ENCODE measurements around the gene PMEL.
A peak's percentile ranks its signal among the peaks of the same experiment; 100 is the strongest.
"Not testable (repeated sequence)": the region's sequence is repeated elsewhere in the genome, so short reads cannot be mapped to it uniquely, and the experiment has no call there.

The PMEL gene

DNA sequence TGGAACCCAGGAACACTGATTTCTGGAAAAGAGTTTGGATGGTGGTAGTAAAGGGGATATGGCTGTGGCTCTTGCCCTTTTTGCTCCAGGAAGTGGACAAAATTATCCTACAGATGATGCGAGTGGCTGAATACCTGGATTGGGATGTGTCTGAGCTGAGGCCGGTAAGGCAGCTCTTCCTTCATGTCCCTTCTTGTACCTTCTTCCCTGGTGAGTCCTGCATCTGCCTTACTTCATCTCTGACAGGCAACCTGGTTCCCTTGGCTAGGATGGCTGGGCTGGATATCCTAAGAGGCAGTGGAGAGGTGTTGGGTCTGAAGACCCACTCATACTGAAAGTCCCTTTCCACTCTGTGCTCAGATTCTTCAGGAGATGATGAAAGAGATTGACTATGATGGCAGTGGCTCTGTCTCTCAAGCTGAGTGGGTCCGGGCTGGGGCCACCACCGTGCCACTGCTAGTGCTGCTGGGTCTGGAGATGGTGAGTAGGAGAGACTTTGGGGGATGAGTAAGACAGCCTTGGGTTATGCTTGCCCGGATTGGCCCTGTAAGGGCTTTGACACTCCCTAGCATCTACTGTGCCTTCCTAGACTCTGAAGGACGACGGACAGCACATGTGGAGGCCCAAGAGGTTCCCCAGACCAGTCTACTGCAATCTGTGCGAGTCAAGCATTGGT lies 26.9 kb downstream of the PMEL start:
- DNase-seq: no peak

DNA sequence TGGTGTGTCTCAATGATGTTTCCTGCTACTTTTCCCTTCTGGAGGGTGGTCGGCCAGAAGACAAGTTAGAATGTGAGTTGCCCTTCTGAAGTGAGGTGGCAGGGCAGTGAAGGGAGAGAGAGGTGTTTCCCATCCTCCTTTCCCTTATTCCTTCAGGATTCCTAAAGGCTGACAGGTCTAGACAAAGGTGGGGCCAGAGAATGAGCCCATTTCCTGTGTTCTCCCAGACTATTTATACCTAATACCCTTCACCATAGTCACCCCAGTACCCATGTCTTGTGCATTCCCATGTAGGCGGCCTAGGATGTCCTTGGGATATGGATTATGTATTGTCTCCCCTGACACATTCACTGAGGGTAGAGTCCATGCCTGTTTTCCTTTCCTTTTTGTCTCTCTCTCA lies 27.9 kb downstream of the PMEL start:
- no peak for DNase-seq

DNA sequence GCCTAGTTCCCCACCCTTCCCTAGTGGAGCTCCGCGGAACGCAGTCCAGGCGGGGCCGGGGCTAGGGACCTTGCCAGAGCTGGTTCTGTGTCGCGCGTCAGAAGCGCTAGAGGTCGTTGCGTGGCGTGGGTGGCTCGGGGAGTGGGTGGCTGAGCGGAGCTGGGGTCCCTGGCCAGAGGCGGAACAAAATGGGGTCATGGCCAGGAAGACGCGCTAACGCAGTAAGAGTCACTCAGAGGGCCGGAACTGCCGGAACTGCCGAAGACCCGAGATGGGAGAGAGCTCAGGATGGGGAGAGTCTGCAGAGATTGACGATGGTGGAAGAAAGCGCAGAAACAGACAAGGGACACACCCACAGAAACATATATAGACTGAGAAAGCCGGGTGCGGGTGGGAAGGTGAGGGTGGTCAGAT lies 30.1 kb downstream of the PMEL start:
- DNase-seq: peak in 1 of 2 experiments; percentile 14

DNA sequence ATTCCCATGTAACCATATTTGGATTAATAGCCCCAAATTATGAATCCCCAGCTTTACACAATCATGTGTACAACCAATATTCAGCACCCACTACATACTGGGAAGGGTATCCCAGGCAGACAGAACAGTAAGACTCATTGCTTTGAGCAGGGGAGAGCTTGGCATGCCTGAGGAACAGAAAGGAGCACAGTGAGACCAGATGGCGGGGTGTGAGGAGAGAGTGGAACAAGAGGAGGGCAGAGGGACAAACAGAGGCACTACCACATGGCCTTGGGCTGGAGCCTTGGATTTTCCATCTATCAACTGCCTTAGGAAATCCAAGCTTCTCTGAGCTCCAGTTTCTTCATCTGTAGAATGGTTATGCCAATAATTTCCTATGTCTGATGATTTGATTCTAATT lies 31.1 kb downstream of the PMEL start:
- no peak for DNase-seq

DNA sequence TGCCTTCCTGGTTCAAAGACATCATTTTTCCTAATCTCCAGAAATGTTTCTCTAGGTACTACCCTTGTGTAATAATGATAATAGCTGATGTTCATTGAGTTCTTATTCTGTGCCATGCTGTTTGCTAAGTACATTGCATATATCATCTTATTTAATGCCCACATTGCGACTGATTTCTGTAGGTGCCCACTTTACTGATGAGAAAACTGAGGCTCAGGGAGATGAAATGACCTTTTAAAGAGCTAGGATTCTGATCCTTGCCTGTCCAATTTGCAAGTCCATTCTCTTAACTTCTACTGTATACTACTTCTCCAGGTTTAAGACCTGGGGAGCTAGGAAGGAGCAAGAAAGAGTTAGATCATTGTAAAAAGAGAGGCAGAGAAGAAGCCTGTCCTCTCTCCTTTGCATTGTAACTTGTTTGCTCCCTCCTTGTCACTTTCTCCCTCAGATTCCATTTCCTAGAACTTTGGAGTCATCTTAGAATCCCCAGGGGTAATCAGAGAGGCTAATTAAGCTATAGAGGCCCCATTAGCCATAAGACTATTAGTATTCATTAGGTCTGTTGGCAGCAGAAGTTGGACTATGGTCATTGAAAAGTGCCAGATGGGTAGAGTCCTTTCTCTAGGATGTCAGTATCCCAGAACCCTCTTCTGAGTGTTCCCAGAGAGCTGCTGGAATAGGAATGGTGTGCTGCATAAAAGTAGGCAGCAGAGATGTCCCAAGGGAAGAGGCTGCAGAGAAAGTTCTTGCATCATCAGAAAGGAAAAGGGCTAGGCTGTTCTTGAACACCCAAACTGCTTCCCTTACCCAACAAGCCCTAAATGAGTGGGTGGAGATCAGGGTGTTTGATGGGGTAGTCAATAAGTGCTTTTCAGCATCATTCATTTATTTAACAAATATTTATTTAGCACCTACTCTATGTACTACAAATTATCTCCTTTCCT lies 31.8 kb downstream of the PMEL start:
- DNase-seq: no peak

DNA sequence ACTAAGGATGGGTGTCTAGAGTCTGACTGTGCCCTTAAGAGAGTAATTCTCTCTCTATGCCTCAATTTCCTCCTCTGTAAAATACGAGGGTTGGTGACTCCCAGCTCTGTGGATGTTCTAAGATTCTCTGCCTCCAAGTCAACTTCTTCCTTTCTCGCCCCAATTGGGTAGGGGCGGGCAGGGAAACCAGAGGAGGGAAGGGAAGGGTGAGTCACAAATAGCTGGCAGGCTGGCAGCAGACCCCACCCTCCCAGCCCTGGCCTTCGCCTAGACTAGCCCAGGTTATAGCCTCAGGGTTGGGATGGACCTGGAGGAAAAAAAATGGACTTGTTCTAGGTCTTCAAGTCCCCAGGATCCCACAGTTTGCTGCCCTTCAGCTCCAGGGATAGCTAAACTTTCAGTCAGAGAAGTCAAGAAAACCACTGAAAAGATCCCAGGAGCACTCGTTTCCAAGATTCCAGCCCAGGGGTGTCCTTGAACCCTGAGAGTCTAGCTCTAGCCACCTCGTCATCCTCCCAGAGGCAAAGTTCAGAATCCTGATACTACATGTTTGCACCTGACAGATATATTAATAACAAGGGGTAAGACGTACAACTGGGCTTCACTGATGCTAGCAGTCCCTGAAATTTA lies 32.6 kb downstream of the PMEL start:
- DNase-seq: no peak

DNA sequence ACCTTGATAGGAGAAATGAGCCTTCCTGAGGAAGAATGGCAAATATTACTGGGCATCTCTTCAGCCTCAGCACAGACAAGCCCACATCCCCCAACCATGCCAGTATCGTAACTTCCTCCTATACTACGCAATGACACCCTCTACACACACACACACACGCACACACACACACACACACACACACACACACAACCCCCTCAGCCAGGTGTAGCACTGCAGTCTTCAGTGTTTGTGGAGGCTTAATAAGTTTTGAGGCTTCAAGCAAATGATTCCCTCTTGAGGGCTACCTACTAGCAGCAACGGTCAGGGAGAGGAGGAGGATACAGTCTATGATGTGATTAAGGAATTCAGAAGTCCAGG lies 33.3 kb downstream of the PMEL start:
- no peak for DNase-seq

DNA sequence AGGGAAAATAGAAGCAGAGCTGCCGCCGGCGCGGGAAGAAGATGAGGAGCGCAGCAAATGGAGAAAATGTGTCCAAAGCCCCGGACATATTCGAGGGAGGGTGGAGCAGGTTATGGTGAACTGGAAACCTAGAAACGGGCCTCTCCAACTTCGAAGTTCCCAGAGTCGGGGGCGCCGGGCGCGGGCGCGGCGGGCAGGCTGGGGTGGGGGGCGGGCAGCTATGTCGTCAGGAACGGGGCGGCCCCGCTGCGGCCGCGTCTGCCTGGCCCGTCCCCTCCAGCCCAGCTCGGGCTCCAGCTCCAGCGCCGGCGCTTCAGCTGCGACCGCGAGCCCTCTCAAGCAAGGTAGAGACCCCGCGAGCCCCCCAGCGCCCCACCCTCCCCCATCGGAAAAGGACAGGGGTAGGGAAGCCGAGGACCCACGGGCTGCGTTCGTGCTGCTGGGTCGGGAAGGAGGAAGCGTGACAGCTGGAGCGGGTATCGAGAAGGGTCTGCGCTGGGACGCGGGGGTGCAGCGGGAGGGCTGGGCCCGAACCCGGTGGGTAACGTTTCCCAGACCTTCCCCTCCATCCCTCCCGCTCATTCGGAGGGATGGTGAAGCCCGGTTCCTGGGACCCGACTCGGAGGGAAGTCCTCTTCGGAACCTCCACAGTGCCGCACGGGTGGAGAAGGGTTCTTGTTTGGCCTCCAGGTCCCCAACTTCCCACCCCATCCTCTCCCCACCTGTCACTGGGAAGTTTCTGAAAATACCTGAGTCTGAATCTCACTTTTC lies 33.9 kb downstream of the PMEL start:
- peak in 1 of 2 experiments; percentile 23 for DNase-seq

DNA sequence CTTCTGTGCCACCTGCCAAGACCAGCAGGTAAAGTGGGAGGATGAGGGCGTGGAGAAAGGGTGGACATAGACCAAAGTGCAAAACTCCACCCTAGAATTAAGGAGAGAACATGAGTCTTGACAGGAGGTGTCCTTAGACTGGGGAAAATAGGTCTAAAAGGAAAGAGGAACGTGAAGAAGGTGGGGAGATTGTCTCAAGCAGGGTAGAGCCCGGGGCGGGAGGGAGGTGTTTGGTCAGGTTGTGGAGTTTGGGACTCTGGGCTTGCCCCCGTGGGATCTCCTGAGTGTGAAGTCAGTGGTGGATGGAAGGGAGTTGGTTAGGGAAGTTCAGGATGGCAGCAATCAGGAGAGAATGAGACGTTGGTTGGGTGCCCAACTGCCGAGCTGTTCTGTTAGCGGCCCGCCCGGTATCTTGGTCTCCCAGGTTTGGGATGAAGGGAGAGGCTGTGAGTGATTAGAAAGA lies 34.5 kb downstream of the PMEL start:
- DNase-seq: no peak

DNA sequence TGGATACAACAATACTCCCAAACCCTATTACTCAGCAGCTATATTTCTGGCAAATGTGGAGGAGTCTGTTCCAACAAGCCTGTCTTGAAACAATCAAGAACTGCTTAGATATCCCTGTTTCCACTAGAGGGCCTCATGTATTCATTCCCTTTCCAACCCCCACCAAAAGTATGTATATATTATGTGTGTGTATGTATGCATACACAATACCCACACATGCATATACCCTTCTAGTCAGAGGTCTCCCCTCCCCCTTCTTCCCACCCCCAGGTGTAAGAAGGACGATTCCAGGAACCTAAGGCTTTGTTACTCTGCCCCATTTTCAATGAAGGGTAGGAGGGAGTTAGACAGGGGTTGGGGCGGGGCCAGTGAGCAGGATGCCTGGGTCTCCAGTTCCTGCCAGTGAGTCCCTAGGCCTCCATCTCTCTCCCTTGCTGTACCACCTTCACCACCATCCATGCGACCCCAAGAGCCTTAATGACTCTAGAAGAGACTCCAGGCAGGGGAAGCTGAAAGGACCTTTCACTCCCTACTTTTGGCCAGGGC lies 35.0 kb downstream of the PMEL start, which contains the start of gene DGKA:
TSS of gene DGKA (plus strand) at position 392 of the 546 bp plus-strand sequence. CDS start 5,342 bp downstream, outside the sequence.
- DNase-seq: peak in 1 of 2 experiments; percentile 40

DNA sequence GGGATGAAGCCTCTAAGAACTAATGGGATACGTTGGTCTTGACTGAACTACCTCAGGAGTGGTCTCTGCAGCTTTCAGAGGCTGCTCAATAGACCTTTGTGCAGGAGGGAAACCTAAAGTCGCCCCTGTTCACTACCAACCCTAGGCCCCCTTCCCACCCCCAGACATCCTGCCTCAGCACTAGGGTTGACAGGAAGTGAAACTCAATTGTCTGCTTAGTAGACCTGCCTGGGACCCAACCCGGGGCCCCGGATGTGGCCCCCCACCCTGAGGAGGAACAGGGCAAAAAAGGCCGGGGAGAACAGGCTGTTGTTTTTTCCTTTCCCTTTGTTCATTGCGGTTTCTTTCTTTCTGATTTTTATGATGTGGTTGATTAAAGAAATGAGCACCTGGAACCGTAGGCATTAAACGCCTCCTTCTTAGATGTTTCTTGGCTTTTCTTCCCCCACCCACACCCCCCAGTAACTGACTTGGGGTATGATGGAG lies 36.5 kb downstream of the PMEL start:
- DNase-seq: no peak

DNA sequence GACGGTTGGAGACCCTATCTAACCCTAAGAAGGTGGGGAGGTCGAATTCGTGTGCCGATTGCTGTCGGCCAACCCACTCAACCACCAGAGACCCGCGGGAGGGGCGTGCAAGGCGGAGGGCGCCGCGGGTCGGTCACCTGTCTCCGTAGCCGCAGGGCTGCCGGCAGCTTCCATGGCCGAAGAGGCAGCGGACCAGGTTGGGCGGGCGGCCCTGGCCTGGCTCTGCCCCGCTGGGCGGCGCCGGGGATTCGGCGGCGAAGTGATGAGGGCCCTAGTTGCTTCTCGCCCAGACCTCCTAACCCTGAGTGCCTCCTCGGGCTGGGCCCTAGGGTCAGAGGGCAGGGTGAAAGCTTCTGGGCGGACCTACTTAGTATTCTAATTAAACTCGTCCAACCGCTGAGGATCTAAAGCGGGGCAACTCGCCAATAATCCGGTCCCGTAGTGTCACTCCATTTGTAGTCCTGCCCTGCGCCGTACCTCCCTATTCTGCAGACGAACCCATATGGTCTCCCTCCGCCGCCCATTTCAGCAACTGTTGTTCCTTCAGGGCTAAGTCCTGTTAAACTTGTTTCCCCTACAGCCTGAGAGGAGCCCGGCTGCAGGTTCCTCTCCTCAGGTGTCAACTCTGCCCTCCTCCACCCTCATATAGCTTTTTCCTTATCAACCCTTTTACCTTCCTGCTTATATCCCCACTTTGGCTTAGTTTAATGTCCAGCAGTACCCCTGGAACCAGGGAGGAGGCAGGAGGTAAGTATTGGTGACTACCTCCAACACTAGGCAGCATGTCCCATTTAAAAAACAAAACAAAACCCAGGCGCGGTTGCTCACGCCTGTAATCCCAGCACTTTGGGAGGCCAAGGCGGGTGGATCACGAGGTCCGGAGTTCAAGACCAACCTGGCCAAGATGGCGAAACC lies 38.0 kb downstream of the PMEL start, which contains the start of gene PYM1:
TSS of gene PYM1 (minus strand) at position 307 of the 915 bp plus-strand sequence. CDS start at position 174, 133 bp downstream.
- peak in 1 of 2 experiments; percentile 42 for DNase-seq

DNA sequence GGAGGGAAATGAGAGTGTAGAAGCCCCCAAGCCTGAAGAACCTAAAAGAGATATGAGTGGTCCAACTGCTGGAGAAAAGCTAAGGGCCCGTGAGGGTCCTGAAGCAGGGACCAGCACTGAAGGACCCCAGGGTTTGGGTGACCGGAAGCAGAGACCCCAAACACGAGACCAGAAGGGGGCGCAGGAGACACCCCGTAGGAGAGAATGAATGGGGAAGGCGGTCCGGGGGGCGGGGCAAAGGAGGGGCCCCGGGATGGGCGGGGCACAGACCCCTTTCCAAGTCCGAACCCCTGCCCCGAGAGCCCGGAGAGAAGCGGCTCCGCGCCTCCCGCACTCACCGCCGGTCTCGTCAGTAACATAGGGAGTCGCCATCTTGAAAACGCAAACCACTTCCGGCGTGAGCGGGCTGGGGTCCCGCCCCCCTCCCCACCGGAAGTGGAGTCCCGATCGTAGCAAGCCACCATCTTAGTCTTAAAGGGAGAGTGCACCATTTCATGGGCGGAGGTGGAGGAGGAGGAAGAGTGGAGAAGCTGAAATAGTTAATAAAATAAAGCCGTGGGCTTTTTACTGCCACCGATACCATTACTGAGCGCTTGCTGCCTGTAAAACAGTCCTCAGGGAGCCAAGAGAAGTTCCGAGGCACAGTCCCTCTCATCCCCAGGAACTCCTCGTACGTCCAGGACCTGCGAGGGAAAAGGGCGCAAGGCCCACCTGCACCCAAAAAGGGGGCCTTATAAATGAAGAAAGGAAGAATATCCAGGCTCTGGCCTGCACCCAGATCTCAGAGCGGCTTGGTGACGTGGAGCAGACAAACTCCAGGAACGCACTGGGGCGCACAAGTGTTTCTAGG lies 38.9 kb downstream of the PMEL start:
- DNase-seq: peak; percentile 86 to 96

DNA sequence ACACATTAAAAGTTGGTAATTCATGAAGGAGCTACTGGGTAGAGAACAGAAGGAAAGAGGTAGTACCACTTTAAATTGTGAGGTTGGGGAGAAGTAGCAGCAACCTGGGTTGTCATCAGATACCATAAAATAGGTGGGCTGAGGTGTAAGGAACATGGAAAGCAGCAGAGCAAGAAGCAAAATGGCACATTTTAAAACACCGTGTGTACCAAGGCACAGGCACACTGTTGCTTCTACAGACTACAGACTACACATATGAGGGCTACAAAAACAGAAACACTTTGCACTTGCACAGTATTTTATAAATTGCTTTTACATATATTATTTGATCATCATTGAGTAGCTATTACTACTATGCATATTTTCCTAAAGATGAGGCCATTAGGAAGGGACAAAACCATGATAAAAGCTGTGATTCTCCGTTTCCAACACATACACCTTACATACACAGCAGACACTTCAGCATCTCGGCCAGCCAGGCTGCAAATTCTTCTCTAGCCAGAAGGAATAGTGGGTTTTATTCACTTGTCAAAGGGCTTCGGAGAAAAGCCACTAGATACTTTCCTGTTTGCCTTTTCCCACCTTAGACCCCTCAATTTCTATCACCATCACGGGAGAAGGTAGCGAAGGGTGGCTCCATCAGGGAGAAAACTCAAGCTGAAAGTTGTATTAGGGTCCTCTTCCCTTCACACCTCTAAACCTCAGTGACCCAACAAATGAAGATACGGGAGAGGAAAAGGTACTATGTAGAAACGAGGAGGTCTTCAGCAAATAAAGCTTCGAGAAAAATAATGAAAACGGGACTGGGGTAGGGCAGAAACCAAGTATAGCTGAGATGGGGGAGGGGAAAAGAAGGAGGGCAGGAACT lies 39.7 kb downstream of the PMEL start:
- DNase-seq: no peak

DNA sequence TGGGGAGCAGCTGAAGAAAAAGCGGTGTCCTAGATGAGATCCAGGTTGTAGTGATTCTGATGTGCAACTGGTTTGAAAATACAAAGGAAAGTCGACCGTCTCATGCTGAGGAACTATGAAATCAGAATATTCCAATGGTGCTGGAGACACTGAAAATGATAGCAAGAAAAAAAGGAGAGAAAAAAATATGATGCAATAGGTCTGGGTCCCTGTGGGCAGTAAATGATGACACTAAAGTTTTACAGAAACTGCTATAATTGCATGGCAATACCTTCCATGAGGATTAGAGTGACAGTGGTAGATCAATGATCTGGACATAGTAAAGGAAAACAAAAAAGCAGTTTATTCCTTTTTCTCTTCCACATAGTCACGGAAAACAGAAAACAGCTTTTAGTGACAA lies 40.5 kb downstream of the PMEL start:
- DNase-seq: no peak

DNA sequence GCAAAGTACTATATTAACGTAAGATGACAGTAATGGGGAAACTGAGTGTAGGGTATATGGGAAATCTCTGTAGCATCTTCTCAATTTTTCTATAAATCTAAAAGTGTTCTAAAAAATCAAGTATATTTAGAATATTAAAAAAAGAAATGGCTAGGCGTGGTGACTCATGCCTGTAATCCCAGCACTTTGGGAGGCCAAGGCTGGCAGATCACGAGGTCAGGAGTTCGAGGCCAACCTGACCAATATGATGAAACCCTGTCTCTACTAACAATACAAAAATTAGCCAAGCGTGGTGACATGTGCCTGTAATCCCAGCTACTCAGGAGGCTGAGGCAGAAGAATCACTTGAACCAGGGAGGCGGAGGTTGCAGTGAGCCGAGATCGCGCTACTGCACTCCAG lies 42.2 kb downstream of the PMEL start:
- not testable (repeated sequence) for DNase-seq

DNA sequence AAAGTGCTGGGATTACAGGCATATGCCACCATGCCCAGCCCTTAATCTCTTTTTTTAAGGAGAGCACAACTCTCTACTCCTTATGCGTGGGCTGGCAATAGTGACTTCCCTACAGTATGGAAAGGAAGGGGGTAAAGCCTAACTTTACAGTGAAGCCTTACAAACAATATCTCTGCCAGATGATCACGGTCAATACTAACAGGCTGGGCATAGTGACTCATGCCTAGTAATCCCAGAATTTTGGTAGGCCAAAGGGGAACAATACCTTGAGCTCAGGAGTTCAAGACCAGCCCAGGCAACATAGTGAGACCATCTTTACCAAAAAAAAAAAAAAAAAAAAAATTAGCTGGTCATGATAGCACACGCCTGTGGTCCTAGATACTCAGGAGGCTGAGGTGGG lies 43.7 kb downstream of the PMEL start:
- no peak for DNase-seq

DNA sequence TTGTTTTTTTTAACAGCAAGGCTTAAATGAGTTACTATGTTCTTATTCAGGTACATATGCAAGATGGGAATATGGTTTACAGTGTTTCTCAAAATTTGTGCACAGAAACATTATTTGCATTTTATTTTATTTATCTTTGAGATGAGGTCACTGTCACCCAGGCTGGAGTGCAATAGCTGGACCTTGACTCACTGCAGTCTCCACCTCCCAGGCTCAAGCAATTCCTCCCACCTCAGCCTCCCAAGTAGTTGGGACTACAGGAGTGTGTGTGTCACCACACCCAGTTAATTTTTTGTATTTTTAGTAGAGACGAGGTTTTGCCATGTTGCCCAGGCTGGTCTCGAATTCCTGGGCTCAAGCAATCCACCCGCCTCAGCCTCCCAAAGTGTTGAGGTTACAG lies 46.8 kb downstream of the PMEL start:
- not testable (repeated sequence) for DNase-seq

DNA sequence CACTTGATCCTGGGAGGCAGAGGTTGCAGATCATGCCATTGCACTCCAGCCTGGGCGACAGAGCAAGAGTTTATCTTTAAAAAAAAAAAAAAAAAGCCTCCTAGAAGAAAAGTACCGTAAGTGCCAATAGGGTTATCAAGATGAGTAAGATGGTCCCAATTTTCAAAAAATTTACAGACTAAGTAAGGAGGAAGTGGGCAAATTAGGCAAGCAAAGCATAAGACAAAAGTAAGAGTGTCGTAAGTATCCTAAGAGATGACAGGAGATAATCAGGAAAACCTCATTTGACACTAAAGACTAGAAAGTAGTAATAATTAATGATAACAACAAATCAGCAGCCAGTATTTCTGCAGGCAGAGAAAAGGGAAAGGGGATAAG lies 50.4 kb downstream of the PMEL start:
- DNase-seq: no peak
